GDM1 (cell line): ENCODE data around the gene NKD1.

ENCODE experiments used
- DNase-seq: peaks from one replicate; lab custom pipeline; 2025; lab: John Stamatoyannopoulos, UW

Gene NKD1

GRCh38 chr16:50696126-50696525 lies 147.9 kb downstream of the NKD1 start:
- DNase-seq: no peak

DNA sequence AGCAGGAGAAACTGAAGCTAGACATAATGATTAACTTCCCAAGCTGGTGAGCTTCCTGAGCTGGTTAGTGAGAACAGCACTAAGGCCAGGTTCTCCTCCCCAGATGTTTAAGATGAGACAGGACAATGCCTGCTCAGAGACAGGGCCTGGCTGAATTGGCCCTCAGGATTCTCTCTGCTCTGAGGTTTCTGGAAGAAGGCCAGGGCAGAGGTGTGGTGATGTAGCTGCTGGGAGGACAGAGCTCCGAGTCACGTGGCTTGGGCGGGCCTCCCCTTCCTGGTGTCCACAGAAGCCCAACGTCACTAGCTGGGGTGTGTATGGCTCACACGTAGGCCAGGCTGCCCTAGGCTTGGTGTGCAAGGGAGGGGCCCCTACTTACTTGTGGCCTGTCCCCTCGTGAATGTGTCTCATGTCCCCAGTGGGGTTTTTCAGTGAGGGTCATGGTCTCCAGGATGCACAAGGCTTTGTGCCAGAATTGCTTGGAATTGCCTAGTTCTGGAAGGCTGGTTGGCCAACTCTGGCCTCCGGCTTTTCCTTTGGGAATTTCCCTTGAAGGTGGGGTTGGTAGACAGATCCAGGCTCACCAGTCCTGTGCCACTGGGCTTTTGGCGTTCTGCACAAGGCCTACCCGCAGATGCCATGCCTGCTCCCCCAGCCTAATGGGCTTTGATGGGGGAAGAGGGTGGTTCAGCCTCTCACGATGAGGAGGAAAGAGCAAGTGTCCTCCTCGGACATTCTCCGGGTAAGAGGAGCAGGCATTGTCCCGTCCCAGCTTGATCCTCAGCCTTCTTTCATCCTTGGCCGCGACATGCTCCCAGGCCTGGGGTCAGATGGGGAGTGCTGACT lies 148.6 kb downstream of the NKD1 start:
- DNase-seq: no peak

GRCh38 chr16:50697421-50697715 lies 149.2 kb downstream of the NKD1 start:
- no peak for DNase-seq

DNA sequence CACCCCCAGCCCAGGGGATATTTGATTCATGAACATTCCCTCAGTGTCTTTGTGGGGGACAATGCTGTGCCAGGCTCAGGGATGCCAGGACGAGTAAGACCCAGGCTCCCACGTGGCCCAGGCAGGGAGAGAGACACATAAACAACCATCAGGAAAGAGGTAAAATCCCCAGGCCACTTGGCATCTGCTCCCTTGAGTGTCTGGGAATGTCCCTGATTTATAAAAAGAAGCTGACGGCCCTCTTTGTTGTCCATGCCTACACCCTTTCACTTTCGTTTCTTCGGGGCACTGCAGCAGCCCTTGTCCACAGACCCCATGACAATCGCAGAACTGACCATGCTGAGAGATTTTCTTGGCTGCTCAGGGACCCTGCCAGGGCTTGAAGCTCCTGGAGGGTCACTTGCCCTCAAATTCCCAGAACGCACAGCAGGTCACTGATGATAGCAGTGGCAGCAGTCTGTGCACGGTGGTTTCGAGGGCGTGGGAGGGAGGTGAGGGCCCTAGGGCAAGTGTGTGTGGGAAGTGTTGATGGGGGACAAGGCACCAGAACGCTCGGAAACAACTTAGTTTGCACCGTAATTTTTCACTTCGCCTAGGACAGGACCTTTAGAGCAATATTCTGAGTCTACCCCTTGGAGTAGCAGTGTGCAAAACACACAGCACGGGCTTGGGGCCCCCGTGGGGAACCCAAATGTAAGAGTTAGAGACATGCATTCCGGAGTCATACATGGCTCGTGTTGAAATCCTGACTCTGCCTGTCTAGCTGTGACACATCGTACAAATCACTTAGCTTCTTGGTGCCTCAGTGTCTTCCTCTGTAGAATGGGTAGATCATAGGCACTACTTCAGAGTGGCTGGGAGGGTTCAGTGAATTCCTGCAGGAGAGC lies 149.9 kb downstream of the NKD1 start:
- no peak for DNase-seq
